Measurements from ENCODE around the gene METTL2B. TPM values are rescaled to one million over a fixed set of nuclear protein-coding genes. Genes with fewer than 3 reads are reported as not detected.

The METTL2B gene
- total RNA-seq, 1 experiment from 2014 or later, result 44.3 TPM

- DNase-seq, result no peak
- Histone ChIP-seq H3K23ac (ENCODE audit: insufficient read length, low read depth, low read length) (no peak overlapping the region), H3K79me1 (ENCODE audit: insufficient read depth, low read depth, low read length, poor library complexity, severe bottlenecking) (no peaks in the 10 kb centered on the region), H2BK120ac (ENCODE audit: low read depth, low read length, poor library complexity, severe bottlenecking) (no peak overlapping the region), H2BK20ac (ENCODE audit: low read depth, low read length, poor library complexity, severe bottlenecking) (no peak overlapping the region), H3K27me3 (ENCODE audit: insufficient read depth, low read length) (no peaks in the 10 kb centered on the region), H4K91ac (ENCODE audit: insufficient read length, low read depth, low read length) (no peak overlapping the region), H3K27ac (ENCODE audit: insufficient read length, low read depth, low read length) (no peak overlapping the region), H3K4me1 (ENCODE audit: insufficient read depth, low read length) (no peaks in the 10 kb centered on the region), H2BK5ac (ENCODE audit: insufficient read length, low read length) (no peak overlapping the region), H3T11ph (ENCODE audit: low read length) (no peak overlapping the region), H4K5ac (ENCODE audit: insufficient read length, low read depth, low read length) (no peak overlapping the region), H2BK12ac (ENCODE audit: insufficient read length, low read depth, low read length) (no peak overlapping the region), H2BK15ac (ENCODE audit: low read depth, low read length) (no peak overlapping the region), H2AFZ (ENCODE audit: low read length) (no peak overlapping the region), H3K4ac (ENCODE audit: low read depth, low read length) (no peak overlapping the region), H3K79me2 (ENCODE audit: insufficient read depth, low read length) (no peaks in the 10 kb centered on the region), H3K18ac (ENCODE audit: insufficient read length, low read depth, low read length) (no peak overlapping the region), H3K4me2 (ENCODE audit: insufficient read depth, insufficient read length, low read length) (no peak overlapping the region), H4K20me1 (ENCODE audit: control insufficient read depth, insufficient read depth, insufficient read length) (no peaks in the 10 kb centered on the region), H3K9me3 (ENCODE audit: control insufficient read depth, low read depth, low read length) (no peaks in the 10 kb centered on the region), H3K56ac (ENCODE audit: insufficient read length, low read depth, low read length) (no peak overlapping the region), H3K23me2 (ENCODE audit: insufficient read length, low read depth, low read length, poor library complexity, severe bottlenecking) (no peaks in the 10 kb centered on the region), H4K8ac (replicated peaks; ENCODE audit: insufficient read length, low read depth, low read length) (no peak overlapping the region), H3K9ac (ENCODE audit: extremely low read depth, insufficient read length, low read length) (no peak overlapping the region), H2AK5ac (ENCODE audit: insufficient read length, low read length) (no peak overlapping the region), H3K14ac (ENCODE audit: insufficient read depth, low read length) (no peak overlapping the region)
- Mint-ChIP-seq H3K9me3 (no peaks in the 10 kb centered on the region), H3K27ac (no peak overlapping the region), H3K36me3 (ENCODE audit: insufficient read depth in 1 of 3, low read depth in 3 of 3) (no peaks in the 10 kb centered on the region), H3K4me3 (no peak overlapping the region), H3K27me3 (ENCODE audit: low read depth) (peaks cover 3% of the 10 kb centered on the region; the same call in 1 of the 2 replicates), H3K4me1 (peaks cover 11 to 17% of the 10 kb centered on the region in 2 experiments)
- WGBS (ENCODE audit: extremely low coverage, insufficient read length, low lambda C conversion rate), result no CpG with 5 or more reads among the region's 8 CpGs
- TF ChIP-seq, protein P1, sequence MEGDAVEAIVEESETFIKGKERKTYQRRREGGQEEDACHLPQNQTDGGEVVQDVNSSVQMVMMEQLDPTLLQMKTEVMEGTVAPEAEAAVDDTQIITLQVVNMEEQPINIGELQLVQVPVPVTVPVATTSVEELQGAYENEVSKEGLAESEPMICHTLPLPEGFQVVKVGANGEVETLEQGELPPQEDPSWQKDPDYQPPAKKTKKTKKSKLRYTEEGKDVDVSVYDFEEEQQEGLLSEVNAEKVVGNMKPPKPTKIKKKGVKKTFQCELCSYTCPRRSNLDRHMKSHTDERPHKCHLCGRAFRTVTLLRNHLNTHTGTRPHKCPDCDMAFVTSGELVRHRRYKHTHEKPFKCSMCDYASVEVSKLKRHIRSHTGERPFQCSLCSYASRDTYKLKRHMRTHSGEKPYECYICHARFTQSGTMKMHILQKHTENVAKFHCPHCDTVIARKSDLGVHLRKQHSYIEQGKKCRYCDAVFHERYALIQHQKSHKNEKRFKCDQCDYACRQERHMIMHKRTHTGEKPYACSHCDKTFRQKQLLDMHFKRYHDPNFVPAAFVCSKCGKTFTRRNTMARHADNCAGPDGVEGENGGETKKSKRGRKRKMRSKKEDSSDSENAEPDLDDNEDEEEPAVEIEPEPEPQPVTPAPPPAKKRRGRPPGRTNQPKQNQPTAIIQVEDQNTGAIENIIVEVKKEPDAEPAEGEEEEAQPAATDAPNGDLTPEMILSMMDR (conservative IDR thresholded peaks at IDR 0.05), result no peak
Measured at GRCh38 chr7:128437426-128438332, 38.9 kb upstream of the METTL2B start.

Measured in H9 (cell line).